Measurements from ENCODE around the gene FAM114A2.

DNA sequence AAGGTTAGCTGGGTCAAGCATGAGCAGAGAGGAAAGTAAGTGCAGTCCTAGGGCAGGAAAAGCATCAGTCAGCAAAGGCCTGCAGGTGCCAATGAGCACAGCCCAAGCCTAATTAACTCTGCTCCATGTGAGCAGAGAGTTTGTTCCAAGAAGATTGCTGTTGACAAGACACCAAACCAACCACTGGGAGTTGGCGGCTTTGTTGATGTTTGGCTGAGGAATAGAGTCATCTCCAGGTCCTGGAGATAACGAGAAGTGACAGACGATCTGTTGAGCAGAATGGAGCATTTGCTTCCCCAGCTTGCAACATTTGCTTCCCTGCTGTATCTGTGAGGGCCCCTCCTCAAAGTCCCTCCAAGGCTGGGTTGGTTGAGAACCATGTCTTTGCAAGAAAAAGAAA, 68.2 kb downstream of the FAM114A2 start:
- TF ChIP-seq, protein P1, sequence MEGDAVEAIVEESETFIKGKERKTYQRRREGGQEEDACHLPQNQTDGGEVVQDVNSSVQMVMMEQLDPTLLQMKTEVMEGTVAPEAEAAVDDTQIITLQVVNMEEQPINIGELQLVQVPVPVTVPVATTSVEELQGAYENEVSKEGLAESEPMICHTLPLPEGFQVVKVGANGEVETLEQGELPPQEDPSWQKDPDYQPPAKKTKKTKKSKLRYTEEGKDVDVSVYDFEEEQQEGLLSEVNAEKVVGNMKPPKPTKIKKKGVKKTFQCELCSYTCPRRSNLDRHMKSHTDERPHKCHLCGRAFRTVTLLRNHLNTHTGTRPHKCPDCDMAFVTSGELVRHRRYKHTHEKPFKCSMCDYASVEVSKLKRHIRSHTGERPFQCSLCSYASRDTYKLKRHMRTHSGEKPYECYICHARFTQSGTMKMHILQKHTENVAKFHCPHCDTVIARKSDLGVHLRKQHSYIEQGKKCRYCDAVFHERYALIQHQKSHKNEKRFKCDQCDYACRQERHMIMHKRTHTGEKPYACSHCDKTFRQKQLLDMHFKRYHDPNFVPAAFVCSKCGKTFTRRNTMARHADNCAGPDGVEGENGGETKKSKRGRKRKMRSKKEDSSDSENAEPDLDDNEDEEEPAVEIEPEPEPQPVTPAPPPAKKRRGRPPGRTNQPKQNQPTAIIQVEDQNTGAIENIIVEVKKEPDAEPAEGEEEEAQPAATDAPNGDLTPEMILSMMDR (conservative IDR thresholded peaks at IDR 0.05): no peak
- TF ChIP-seq ZFX (IDR thresholded peaks at IDR 0.05): no peak

Measured in C4-2B (cell line).